ENCODE measurements around the gene CDK1. TPM values are rescaled to one million over a fixed set of nuclear protein-coding genes. Genes with fewer than 3 reads are reported as not detected.

CDK1 gene
- total RNA-seq = 8.6 and 16.3 TPM in 2 replicates

GRCh38 chr10:60778214-60778970 lies at the start of gene CDK1:
CDK1 (plus strand) TSS chr10:60778478; CDS start chr10:60780166, 1,688 bp downstream.

Other genes starting within 250 kb of the CDK1 start
- gene RHOBTB1, start 165.7 kb downstream of the CDK1 start, total RNA-seq = 25.6 and 58.9 TPM in 2 replicates

All from placental epithelial cell (primary cell).